HCT116 (cell line): ENCODE data around the gene TMEM232. TPM values are rescaled to one million over a fixed set of nuclear protein-coding genes. Genes with fewer than 3 reads are reported as not detected.

Source experiments
- ATAC-seq: fragments of 200-7000 bp; cut with Tn5 transposase; 2 replicates; pipeline ENCODE4 v1.9.1; 2020; ENCODE audit warnings: mild to moderate bottlenecking, moderate library complexity
- BruUV-seq: library from RNA; stranded (reverse); fragments of 400-500 nt; replicated peaks from 2 replicates; lab custom pipeline; 2021; lab: Mats Ljungman, UMichigan
- CTCF ChIA-PET: fragments of 300-600 bp; sonication (Branson Sonifier 250); formaldehyde crosslinking; loops from one replicate; lab custom pipeline; 2021; ENCODE audit warnings: antibody characterized with exemption; lab: Charles Lee
- POLR2A ChIA-PET: fragments of 300-600, 350-600 bp; sonication (Branson Sonifier 250); formaldehyde crosslinking; loops from one replicate; lab custom pipeline; 2021; ENCODE audit warnings: antibody characterized with exemption; lab: Charles Lee
- RAD21 ChIA-PET, 2 experiments: fragments of 300-600 bp; sonication (Branson Sonifier 250); formaldehyde crosslinking; loops; one replicate each; lab custom pipeline; 2023; ENCODE audit warnings: low total read pairs in 2 of 2; ENCODE audit not compliant: uncharacterized antibody in 2 of 2, unreplicated experiment in 2 of 2, low non-redundant PET in 1 of 2; lab: Charles Lee
- DNase-seq: peaks from one replicate; pipeline ENCODE4 v3.0.0-alpha.2; 2010; ENCODE audit warnings: low read depth, low spot score
- H2AFZ ChIP-seq: fragments of 200-600 bp; shearing (Covaris generic), sonication (generic); 2 replicates; pipeline ENCODE4 v1.6.1; 2017; ENCODE audit warnings: low read depth, mixed run types, mixed read lengths, antibody characterized with exemption, low read length; ENCODE audit not compliant: poor library complexity, severe bottlenecking
- H3K27ac ChIP-seq: 2 replicates; pipeline ENCODE4 v1.5.1; 2012; ENCODE audit warnings: low read depth, low read length
- H3K27me3 ChIP-seq: fragments of 200-600 bp; sonication (generic); 2 replicates; pipeline ENCODE4 v1.6.1; 2016; ENCODE audit warnings: mixed run types, low read length, mixed read lengths; ENCODE audit not compliant: insufficient read depth
- H3K36me3 ChIP-seq, 2 experiments: fragments of 200-500 bp in 1 of 2; fragments of 200-600 bp in 1 of 2; sonication (Bioruptor generic) in 1 of 2; sonication (generic) in 1 of 2; 2 replicates each; pipeline versions ENCODE4 v1.5.1 to v1.6.1; 2014 to 2016; ENCODE audit warnings: low read length in 2 of 2, inconsistent platforms in 1 of 2, mixed read lengths in 1 of 2, mixed run types in 1 of 2; ENCODE audit not compliant: insufficient read depth in 2 of 2, control insufficient read depth in 1 of 2
- H3K4me1 ChIP-seq, 2 experiments: fragments of 200-600 bp in 1 of 2; sonication (generic) in 1 of 2; 2 replicates each; pipeline versions ENCODE4 v1.5.1 to v1.6.1; 2012 to 2017; ENCODE audit warnings: low read length in 2 of 2, inconsistent platforms in 1 of 2, mild to moderate bottlenecking in 1 of 2, mixed read lengths in 1 of 2, mixed run types in 1 of 2, moderate library complexity in 1 of 2; ENCODE audit not compliant: insufficient read depth in 2 of 2, control insufficient read depth in 1 of 2
- H3K4me2 ChIP-seq: fragments of 200-600 bp; sonication (generic); 2 replicates; pipeline ENCODE4 v1.6.1; 2017; ENCODE audit warnings: mixed run types, low read length, mixed read lengths
- H3K4me3 ChIP-seq, 2 experiments: fragments of 200-600 bp in 1 of 2; sonication (generic) in 1 of 2; replicated peaks in 1 of 2; 2 replicates each; pipeline ENCODE4 v1.5.1; 2011 to 2016; ENCODE audit warnings: low read length in 2 of 2, control low read depth in 1 of 2, low read depth in 1 of 2, mild to moderate bottlenecking in 1 of 2, mixed read lengths in 1 of 2, mixed run types in 1 of 2
- H3K79me2 ChIP-seq: fragments of 200-600 bp; sonication (generic); 2 replicates; pipeline ENCODE4 v1.6.1; 2017; ENCODE audit warnings: mild to moderate bottlenecking, mixed run types, low read length, moderate library complexity, mixed read lengths; ENCODE audit not compliant: insufficient read depth
- H3K9ac ChIP-seq: fragments of 200-600 bp; sonication (generic); 2 replicates; pipeline ENCODE4 v1.6.1; 2016; ENCODE audit warnings: low read length, mixed read lengths
- H3K9me2 ChIP-seq: fragments of 200-600 bp; sonication (generic), shearing (Covaris generic); 2 replicates; pipeline ENCODE4 v1.6.1; 2017; ENCODE audit warnings: mixed run types, mild to moderate bottlenecking, moderate library complexity; ENCODE audit not compliant: insufficient read depth
- H3K9me3 ChIP-seq, 2 experiments: fragments of 200-500 bp in 1 of 2; fragments of 200-600 bp in 1 of 2; sonication (Bioruptor generic) in 1 of 2; sonication (generic) in 1 of 2; 2 replicates each; pipeline ENCODE4 v1.6.1; 2014 to 2017; ENCODE audit warnings: low read length in 2 of 2, mixed read lengths in 2 of 2, inconsistent platforms in 1 of 2, low read depth in 1 of 2, mild to moderate bottlenecking in 1 of 2, mixed run types in 1 of 2, moderate library complexity in 1 of 2; ENCODE audit not compliant: control insufficient read depth in 1 of 2, insufficient read depth in 1 of 2
- H4K20me1 ChIP-seq: fragments of 200-600 bp; sonication (generic), shearing (Covaris generic); 2 replicates; pipeline ENCODE4 v1.6.1; 2017; ENCODE audit warnings: mixed run types, mild to moderate bottlenecking, moderate library complexity; ENCODE audit not compliant: insufficient read depth
- CBX3 ChIP-seq: IDR thresholded peaks from 2 replicates; pipeline ENCODE4 v1.6.1; 2012; ENCODE audit warnings: low read depth
- CEBPB ChIP-seq: IDR thresholded peaks from 2 replicates; pipeline ENCODE4 v1.6.1; 2012; ENCODE audit warnings: low read depth
- ELF1 ChIP-seq: IDR thresholded peaks from 2 replicates; pipeline ENCODE4 v1.6.1; 2012; ENCODE audit warnings: low read depth, borderline replicate concordance
- EZH2 ChIP-seq: fragments of 200-600 bp; sonication (generic); IDR thresholded peaks from 2 replicates; pipeline ENCODE4 v1.6.1; 2017; ENCODE audit warnings: antibody characterized with exemption, mixed run types
- FOSL1 ChIP-seq: IDR thresholded peaks from 2 replicates; pipeline ENCODE4 v1.6.1; 2012; ENCODE audit warnings: low read depth
- JUND ChIP-seq: IDR thresholded peaks from 2 replicates; pipeline ENCODE4 v1.6.1; 2012
- SRF ChIP-seq: IDR thresholded peaks from 2 replicates; pipeline ENCODE4 v1.6.1; 2012; ENCODE audit warnings: low read depth
- YY1 ChIP-seq: IDR thresholded peaks from 2 replicates; pipeline ENCODE4 v1.6.1; 2011; ENCODE audit warnings: low read length, low read depth, moderate library complexity, mild to moderate bottlenecking; ENCODE audit not compliant: insufficient replicate concordance; ENCODE audit errors: extremely low read depth
- ZNF274 ChIP-seq: fragments of 200-500 bp; sonication (Bioruptor generic); IDR thresholded peaks from 2 replicates; pipeline ENCODE4 v1.6.1; 2014; ENCODE audit warnings: mild to moderate bottlenecking, low read depth, low read length, inconsistent platforms
- intact Hi-C: fragments of 100-400 bp; cut with micrococcal nuclease; formaldehyde crosslinking; loops from 2 replicates; pipeline ENCODE4 v1.10.0; 2022
- total RNA-seq: library from RNA; stranded (reverse); gene quantifications from one replicate; pipeline ENCODE4 v1.2.1, GENCODE V29; 2021; ENCODE audit not compliant: unreplicated experiment
- TF ChIP-seq, protein P1 (sequence below): IDR thresholded peaks from 2 replicates; pipeline ENCODE4 v1.6.1; 2011; ENCODE audit warnings: mild to moderate bottlenecking, low read length, moderate library complexity; ENCODE audit not compliant: insufficient replicate concordance; ENCODE audit errors: extremely low read depth
- TF ChIP-seq, protein P2 (sequence below), 3 experiments: fragments of 200-600 bp in 1 of 3; sonication (generic) in 1 of 3; IDR thresholded peaks in 2 of 3; conservative IDR thresholded peaks in 1 of 3; 2 replicates each; pipeline ENCODE4 v1.5.1; 2012 to 2017; ENCODE audit warnings: low read depth in 2 of 3, low read length in 2 of 3, antibody characterized with exemption in 1 of 3, borderline replicate concordance in 1 of 3, control low read depth in 1 of 3, mild to moderate bottlenecking in 1 of 3, mixed read lengths in 1 of 3, mixed run types in 1 of 3, moderate library complexity in 1 of 3; ENCODE audit not compliant: insufficient read depth in 1 of 3
- TF ChIP-seq, protein P3 (sequence below): IDR thresholded peaks from 2 replicates; pipeline ENCODE4 v1.6.1; 2012

The TMEM232 gene
- total RNA-seq, 1 experiment from 2014 or later: 1.2 TPM

DNA sequence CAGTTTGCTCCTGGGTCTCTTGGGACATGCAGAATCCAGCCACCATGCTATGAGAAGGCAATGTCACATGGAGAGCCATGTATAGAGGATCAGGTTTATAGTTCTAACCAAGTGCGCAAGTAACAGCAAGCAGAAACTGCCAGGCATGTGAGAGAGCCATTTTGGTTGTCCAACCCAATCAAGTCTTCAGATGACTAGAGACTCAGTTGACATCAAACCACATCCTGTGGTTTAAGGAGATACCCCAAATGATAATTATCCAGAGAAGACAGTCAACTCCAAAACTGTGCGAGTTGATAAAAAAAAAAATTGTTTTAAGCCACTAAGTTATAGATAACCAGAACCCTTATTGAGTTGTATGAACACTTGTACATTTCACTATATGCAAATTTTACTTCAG is 40.2 kb downstream of the TMEM232 start:
- no TSS peak for BruUV-seq
- POLR2A ChIA-PET: no interaction called here
- intact Hi-C loops: no loop called here

More for the DNA sequence above, 40.2 kb downstream of the TMEM232 start:
- TF ChIP-seq SRF (no peak), CEBPB (no peak), YY1 (no peak), ZNF274 (no peak), ELF1 (no peak), FOSL1 (no peak), JUND (no peak), CBX3 (no peak), EZH2 (no peak)
- TF ChIP-seq, protein P1, sequence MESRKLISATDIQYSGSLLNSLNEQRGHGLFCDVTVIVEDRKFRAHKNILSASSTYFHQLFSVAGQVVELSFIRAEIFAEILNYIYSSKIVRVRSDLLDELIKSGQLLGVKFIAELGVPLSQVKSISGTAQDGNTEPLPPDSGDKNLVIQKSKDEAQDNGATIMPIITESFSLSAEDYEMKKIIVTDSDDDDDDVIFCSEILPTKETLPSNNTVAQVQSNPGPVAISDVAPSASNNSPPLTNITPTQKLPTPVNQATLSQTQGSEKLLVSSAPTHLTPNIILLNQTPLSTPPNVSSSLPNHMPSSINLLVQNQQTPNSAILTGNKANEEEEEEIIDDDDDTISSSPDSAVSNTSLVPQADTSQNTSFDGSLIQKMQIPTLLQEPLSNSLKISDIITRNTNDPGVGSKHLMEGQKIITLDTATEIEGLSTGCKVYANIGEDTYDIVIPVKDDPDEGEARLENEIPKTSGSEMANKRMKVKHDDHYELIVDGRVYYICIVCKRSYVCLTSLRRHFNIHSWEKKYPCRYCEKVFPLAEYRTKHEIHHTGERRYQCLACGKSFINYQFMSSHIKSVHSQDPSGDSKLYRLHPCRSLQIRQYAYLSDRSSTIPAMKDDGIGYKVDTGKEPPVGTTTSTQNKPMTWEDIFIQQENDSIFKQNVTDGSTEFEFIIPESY: no peak
- TF ChIP-seq, protein P2, sequence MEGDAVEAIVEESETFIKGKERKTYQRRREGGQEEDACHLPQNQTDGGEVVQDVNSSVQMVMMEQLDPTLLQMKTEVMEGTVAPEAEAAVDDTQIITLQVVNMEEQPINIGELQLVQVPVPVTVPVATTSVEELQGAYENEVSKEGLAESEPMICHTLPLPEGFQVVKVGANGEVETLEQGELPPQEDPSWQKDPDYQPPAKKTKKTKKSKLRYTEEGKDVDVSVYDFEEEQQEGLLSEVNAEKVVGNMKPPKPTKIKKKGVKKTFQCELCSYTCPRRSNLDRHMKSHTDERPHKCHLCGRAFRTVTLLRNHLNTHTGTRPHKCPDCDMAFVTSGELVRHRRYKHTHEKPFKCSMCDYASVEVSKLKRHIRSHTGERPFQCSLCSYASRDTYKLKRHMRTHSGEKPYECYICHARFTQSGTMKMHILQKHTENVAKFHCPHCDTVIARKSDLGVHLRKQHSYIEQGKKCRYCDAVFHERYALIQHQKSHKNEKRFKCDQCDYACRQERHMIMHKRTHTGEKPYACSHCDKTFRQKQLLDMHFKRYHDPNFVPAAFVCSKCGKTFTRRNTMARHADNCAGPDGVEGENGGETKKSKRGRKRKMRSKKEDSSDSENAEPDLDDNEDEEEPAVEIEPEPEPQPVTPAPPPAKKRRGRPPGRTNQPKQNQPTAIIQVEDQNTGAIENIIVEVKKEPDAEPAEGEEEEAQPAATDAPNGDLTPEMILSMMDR (IDR thresholded peaks at IDR 0.05 in 2 of 3, conservative IDR thresholded peaks at IDR 0.05 in 1 of 3; ENCODE audit: borderline replicate concordance in 1 of 3, insufficient read depth in 1 of 3, low read depth in 2 of 3, low read length in 2 of 3): no peak
- TF ChIP-seq, protein P3, sequence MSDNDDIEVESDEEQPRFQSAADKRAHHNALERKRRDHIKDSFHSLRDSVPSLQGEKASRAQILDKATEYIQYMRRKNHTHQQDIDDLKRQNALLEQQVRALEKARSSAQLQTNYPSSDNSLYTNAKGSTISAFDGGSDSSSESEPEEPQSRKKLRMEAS: no peak
- TF ChIP-seq, all 23 proteins: peak for 0
- no peak overlapping the region for H2AFZ ChIP-seq
- no peaks in the 10 kb centered on the region for H3K9me2 ChIP-seq
- no peaks in the 10 kb centered on the region for H3K27me3 ChIP-seq
- CTCF ChIA-PET: no interaction called here
- no peaks in the 10 kb centered on the region for H3K9me3 ChIP-seq
- RAD21 ChIA-PET: no interaction called here
- no peak overlapping the region for H3K27ac ChIP-seq
- no peak overlapping the region for H3K4me3 ChIP-seq
- no peaks in the 10 kb centered on the region for H4K20me1 ChIP-seq
- no peak overlapping the region for H3K4me2 ChIP-seq
- no peaks in the 10 kb centered on the region for H3K36me3 ChIP-seq
- H3K79me2 ChIP-seq: no peaks in the 10 kb centered on the region
- H3K4me1 ChIP-seq: no peaks in the 10 kb centered on the region
- DNase-seq (no peak), ATAC-seq (no peak)
- H3K9ac ChIP-seq: no peak overlapping the region
